Osteoblast (primary cell): Measurements from ENCODE around the gene UBE2D4. TPM values are rescaled to one million over a fixed set of nuclear protein-coding genes. Genes with fewer than 3 reads are reported as not detected.

Experiments used
- DNase-seq: peaks from one replicate; pipeline ENCODE4 v3.0.0; 2011; ENCODE audit warnings: low spot score, mixed read lengths; ENCODE audit not compliant: insufficient read length; ENCODE audit errors: missing footprints
- H2AFZ ChIP-seq: 2 replicates; pipeline ENCODE4 v1.6.0; 2011; ENCODE audit warnings: mild to moderate bottlenecking, low read length
- H3K27ac ChIP-seq: 2 replicates; pipeline ENCODE4 v1.5.1; 2011; ENCODE audit warnings: mild to moderate bottlenecking, low read depth, low read length, moderate library complexity
- H3K27me3 ChIP-seq: 2 replicates; pipeline ENCODE4 v1.6.0; 2012; ENCODE audit warnings: mild to moderate bottlenecking, control low read depth, inconsistent platforms, low read length, moderate library complexity; ENCODE audit not compliant: insufficient read depth
- H3K36me3 ChIP-seq: 2 replicates; pipeline ENCODE4 v1.5.1; 2011; ENCODE audit warnings: mild to moderate bottlenecking, low read length, control low read depth, moderate library complexity; ENCODE audit not compliant: insufficient read depth
- H3K4me1 ChIP-seq: 2 replicates; pipeline ENCODE4 v1.5.1; 2011; ENCODE audit warnings: mild to moderate bottlenecking, low read length, control low read depth, moderate library complexity; ENCODE audit not compliant: insufficient read depth
- H3K4me2 ChIP-seq: 2 replicates; pipeline ENCODE4 v1.6.0; 2011; ENCODE audit warnings: mild to moderate bottlenecking, low read length; ENCODE audit not compliant: insufficient read depth
- H3K4me3 ChIP-seq: fragments of 200-600 bp; sonication (generic); 3 replicates; pipeline ENCODE4 v1.5.1; 2012; ENCODE audit warnings: mild to moderate bottlenecking, low read length, inconsistent platforms; ENCODE audit not compliant: insufficient read depth
- H3K79me2 ChIP-seq: 2 replicates; pipeline ENCODE4 v1.6.0; 2012; ENCODE audit warnings: mild to moderate bottlenecking, low read length, control low read depth, inconsistent platforms; ENCODE audit not compliant: insufficient read depth
- H3K9me3 ChIP-seq: 2 replicates; pipeline ENCODE4 v1.5.1; 2011; ENCODE audit warnings: low read depth, low read length, control low read depth
- H4K20me1 ChIP-seq: 2 replicates; pipeline ENCODE4 v1.6.0; 2012; ENCODE audit warnings: mild to moderate bottlenecking, low read length, control low read depth; ENCODE audit not compliant: insufficient read depth
- total RNA-seq: library from RNA; depleted of rRNA; stranded (reverse); fragments of >200 nt; gene quantifications from 2 replicates; pipeline ENCODE4 v1.2.3, GENCODE V29; 2012
- TF ChIP-seq, protein P1 (sequence below): IDR thresholded peaks from 2 replicates; pipeline ENCODE4 v1.5.1; 2011; ENCODE audit warnings: mild to moderate bottlenecking, low read depth, low read length, moderate library complexity; ENCODE audit errors: extremely low read depth

The UBE2D4 gene
- total RNA-seq, 1 donor: 19.2 TPM

DNA sequence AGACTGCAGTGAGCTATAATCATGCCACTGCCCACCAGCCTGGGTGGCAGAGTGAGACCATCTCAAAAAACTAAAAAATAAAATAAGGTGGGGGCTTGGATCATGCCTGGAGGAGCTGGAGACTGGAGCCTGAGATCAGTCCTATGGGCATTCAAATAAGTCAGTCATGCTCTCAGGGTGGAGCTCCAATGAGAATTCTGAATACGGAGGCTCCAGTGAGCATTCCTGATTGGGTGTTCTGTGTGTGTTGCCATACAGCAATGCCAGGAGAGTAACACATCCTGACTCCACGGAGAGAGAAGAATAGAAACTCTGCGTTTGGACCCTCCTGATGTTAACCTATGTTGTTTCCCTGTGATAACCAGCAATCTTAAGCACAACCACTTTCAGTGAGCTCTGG lies 16.0 kb downstream of the UBE2D4 start:
- no peak for DNase-seq
- Histone ChIP-seq H3K4me3 (no peak overlapping the region), H2AFZ (no peak overlapping the region), H3K27ac (no peak overlapping the region), H3K79me2 (no peaks in the 10 kb centered on the region), H3K27me3 (no peaks in the 10 kb centered on the region), H3K4me1 (no peaks in the 10 kb centered on the region), H3K36me3 (no peaks in the 10 kb centered on the region), H3K4me2 (no peak overlapping the region), H4K20me1 (no peaks in the 10 kb centered on the region), H3K9me3 (no peaks in the 10 kb centered on the region)
- TF ChIP-seq, protein P1, sequence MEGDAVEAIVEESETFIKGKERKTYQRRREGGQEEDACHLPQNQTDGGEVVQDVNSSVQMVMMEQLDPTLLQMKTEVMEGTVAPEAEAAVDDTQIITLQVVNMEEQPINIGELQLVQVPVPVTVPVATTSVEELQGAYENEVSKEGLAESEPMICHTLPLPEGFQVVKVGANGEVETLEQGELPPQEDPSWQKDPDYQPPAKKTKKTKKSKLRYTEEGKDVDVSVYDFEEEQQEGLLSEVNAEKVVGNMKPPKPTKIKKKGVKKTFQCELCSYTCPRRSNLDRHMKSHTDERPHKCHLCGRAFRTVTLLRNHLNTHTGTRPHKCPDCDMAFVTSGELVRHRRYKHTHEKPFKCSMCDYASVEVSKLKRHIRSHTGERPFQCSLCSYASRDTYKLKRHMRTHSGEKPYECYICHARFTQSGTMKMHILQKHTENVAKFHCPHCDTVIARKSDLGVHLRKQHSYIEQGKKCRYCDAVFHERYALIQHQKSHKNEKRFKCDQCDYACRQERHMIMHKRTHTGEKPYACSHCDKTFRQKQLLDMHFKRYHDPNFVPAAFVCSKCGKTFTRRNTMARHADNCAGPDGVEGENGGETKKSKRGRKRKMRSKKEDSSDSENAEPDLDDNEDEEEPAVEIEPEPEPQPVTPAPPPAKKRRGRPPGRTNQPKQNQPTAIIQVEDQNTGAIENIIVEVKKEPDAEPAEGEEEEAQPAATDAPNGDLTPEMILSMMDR: no peak

DNA sequence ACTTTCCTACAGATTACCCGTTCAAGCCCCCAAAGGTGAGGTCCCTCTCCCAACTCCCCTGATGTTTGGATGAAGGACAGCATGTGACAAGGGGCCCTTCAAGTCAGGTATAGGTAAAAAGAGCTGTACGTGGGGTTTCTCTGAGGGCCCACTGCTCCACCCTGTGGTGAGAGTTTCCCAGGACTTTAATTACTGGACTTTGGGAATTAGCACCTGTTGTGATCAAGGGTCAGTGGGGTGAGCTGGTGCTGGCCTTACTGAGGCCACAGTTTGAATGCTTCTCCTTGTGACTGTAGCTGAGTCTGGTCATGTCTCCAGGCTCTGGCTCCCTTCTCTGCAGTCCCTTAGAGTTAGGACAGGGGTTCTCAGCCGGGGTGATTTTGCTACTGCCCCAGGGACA lies 16.8 kb downstream of the UBE2D4 start:
- H3K36me3 ChIP-seq: no peaks in the 10 kb centered on the region
- TF ChIP-seq, protein P1: no peak
- no peak overlapping the region for H2AFZ ChIP-seq
- no peak overlapping the region for H3K4me3 ChIP-seq
- H3K9me3 ChIP-seq: no peaks in the 10 kb centered on the region
- no peaks in the 10 kb centered on the region for H3K79me2 ChIP-seq
- H3K4me1 ChIP-seq: no peaks in the 10 kb centered on the region
- H3K27ac ChIP-seq: no peak overlapping the region
- no peaks in the 10 kb centered on the region for H4K20me1 ChIP-seq
- no peak overlapping the region for H3K4me2 ChIP-seq
- H3K27me3 ChIP-seq: no peaks in the 10 kb centered on the region
- no peak for DNase-seq

DNA sequence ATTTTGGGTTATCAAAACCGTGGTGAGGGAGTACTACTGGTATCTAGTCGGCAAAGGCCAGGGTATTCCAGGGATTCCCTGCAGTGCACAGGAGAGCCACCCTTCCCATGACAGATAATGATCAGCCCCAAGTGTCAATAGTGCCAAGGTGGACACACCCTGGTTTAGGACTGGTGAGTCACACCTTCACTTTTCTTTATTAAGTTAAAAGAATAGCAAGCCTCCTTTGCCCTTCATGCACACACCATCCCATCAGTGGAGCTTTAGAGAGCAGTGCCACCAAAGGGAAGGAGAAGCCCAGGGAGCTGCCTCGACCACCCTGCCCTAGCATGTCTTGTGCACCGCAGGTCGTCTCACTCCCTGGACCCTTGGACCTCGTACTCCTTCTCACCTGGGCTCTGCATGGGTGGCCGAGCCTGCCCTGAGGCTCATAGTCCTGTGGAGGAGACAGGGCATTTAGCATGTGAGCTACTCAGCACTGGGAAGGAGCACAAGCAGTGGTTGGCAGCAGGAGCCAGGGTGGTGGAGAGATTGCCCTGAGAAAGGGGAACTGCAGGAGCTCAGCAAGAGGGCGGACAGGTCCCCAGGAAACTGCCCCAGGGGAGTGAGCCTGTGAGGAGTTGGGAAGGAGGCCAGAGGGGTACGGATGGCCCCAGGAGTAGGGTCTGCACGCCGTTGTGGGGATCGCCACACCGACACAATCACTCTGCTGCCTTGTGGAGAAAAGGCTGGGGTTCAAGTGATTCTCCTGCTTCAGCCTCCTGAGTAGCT lies 17.4 kb downstream of the UBE2D4 start:
- Histone ChIP-seq H3K27ac (no peak overlapping the region), H4K20me1 (peaks cover 2% of the 10 kb centered on the region), H3K4me2 (no peak overlapping the region), H3K4me1 (no peaks in the 10 kb centered on the region), H3K4me3 (no peak overlapping the region), H3K27me3 (no peaks in the 10 kb centered on the region), H2AFZ (no peak overlapping the region), H3K36me3 (no peaks in the 10 kb centered on the region), H3K9me3 (no peaks in the 10 kb centered on the region), H3K79me2 (no peaks in the 10 kb centered on the region)
- no peak for DNase-seq
- TF ChIP-seq, protein P1: no peak

DNA sequence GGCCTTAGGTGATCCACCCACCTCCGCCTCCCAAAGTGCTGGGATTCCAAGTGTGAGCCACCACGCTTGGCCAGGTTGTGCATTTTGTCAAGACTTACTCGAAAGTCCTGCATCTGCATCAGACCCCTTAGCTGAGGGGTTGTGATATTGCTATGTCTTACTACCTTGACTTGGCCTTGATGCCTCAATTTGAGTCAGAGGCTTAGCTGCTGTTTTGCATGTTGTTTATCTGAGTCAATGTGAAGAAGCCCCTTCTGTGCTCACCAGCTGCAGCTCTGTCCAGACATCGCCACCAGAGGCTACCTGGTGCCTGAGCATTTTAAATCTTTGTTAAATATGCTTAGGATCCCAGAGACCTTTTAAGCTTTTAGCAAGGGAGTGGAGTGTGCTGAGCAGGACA lies 18.1 kb downstream of the UBE2D4 start:
- no peaks in the 10 kb centered on the region for H3K27me3 ChIP-seq
- TF ChIP-seq, protein P1: no peak
- H2AFZ ChIP-seq: no peak overlapping the region
- H3K4me1 ChIP-seq: no peaks in the 10 kb centered on the region
- H3K27ac ChIP-seq: no peak overlapping the region
- H3K4me2 ChIP-seq: no peak overlapping the region
- H3K79me2 ChIP-seq: no peaks in the 10 kb centered on the region
- H3K4me3 ChIP-seq: no peak overlapping the region
- no peaks in the 10 kb centered on the region for H3K36me3 ChIP-seq
- no peak for DNase-seq
- H3K9me3 ChIP-seq: no peaks in the 10 kb centered on the region
- H4K20me1 ChIP-seq: peaks cover 2% of the 10 kb centered on the region
